Right atrium auricular region (tissue), 2 donors: ENCODE data around the gene HMCN1. TPM values are rescaled to one million over a fixed set of nuclear protein-coding genes. Genes with fewer than 3 reads are reported as not detected.

ENCODE experiments used
- DNase-seq: peaks from one replicate; pipeline ENCODE4 v3.0.0-alpha.2; 2019; ENCODE audit warnings: low spot score
- H3K27ac ChIP-seq, 2 donors: fragments of 200-600 bp; sonication (generic); 1 replicate in 1 of 2; 2 replicates in 1 of 2; pipeline ENCODE4 v1.5.1; 2016 to 2019
- H3K27me3 ChIP-seq, 2 donors: fragments of 200-600 bp; sonication (generic); one replicate each; pipeline versions ENCODE4 v1.5.1 to v1.6.0; 2017 to 2019
- H3K36me3 ChIP-seq: fragments of 200-600 bp; sonication (generic); one replicate; pipeline ENCODE4 v1.5.1; 2016
- H3K4me1 ChIP-seq, 2 donors: fragments of 200-600 bp; sonication (generic); one replicate each; pipeline versions ENCODE4 v1.5.1 to v1.6.0; 2017 to 2019
- H3K4me3 ChIP-seq, 2 donors: fragments of 200-600 bp; sonication (generic); 1 replicate in 1 of 2; 2 replicates in 1 of 2; pipeline ENCODE4 v1.5.1; 2017 to 2019; ENCODE audit warnings: mild to moderate bottlenecking in 1 of 2, moderate library complexity in 1 of 2
- H3K9me3 ChIP-seq, 2 donors: fragments of 200-600 bp; sonication (generic); one replicate each; pipeline ENCODE4 v1.5.1; 2019
- total RNA-seq, 2 donors: library from RNA; depleted of rRNA; stranded (reverse); fragments of >200 nt; gene quantifications; one replicate each; pipeline ENCODE4 v1.1.0, GENCODE V29; 2016
- TF ChIP-seq, protein P1 (sequence below), 2 donors: fragments of 200-600 bp; sonication (generic); IDR thresholded peaks; one replicate each; pipeline ENCODE4 v1.5.1; 2019; ENCODE audit warnings: antibody characterized with exemption in 2 of 2

Gene HMCN1
- total RNA-seq, 2 donors from 2014 or later, result 14.8 to 20.2 TPM

DNA sequence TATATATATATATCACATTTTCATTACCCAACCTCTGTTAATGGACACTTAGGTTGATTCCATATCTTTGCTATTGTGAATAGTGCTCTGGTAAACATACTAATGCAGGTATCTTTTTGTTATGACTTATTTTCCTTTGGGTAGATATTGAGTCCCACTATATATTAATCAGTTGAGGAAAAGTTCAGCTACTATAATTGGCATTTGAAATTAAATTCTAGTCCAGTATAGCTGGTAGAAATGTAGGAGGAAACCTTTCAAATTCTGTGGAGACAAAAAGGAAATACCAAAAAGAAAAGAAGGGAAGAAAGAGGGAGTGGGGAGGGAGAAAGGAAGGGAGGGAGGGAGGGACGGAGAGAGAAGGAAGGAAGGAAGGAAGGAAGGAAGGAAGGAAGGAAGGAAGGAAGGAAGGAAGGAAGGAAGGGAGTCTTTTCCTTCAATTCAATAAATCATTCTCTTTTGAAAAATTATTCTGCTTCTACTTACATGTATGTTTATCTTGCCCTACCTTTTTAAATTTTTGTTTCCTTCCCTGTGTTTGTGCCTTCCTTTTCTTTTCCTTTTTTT is 329.0 kb downstream of the HMCN1 start:
- Histone ChIP-seq H3K4me1 (peaks cover 0 to 7% of the 10 kb centered on the region in 2 donors), H3K4me3 (no peak overlapping the region), H3K27me3 (no peaks in the 10 kb centered on the region), H3K9me3 (no peaks in the 10 kb centered on the region), H3K36me3 (peaks cover 4% of the 10 kb centered on the region), H3K27ac (no peak overlapping the region)
- TF ChIP-seq, protein P1, sequence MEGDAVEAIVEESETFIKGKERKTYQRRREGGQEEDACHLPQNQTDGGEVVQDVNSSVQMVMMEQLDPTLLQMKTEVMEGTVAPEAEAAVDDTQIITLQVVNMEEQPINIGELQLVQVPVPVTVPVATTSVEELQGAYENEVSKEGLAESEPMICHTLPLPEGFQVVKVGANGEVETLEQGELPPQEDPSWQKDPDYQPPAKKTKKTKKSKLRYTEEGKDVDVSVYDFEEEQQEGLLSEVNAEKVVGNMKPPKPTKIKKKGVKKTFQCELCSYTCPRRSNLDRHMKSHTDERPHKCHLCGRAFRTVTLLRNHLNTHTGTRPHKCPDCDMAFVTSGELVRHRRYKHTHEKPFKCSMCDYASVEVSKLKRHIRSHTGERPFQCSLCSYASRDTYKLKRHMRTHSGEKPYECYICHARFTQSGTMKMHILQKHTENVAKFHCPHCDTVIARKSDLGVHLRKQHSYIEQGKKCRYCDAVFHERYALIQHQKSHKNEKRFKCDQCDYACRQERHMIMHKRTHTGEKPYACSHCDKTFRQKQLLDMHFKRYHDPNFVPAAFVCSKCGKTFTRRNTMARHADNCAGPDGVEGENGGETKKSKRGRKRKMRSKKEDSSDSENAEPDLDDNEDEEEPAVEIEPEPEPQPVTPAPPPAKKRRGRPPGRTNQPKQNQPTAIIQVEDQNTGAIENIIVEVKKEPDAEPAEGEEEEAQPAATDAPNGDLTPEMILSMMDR (IDR thresholded peaks at IDR 0.05), result no peak
- no peak for DNase-seq

DNA sequence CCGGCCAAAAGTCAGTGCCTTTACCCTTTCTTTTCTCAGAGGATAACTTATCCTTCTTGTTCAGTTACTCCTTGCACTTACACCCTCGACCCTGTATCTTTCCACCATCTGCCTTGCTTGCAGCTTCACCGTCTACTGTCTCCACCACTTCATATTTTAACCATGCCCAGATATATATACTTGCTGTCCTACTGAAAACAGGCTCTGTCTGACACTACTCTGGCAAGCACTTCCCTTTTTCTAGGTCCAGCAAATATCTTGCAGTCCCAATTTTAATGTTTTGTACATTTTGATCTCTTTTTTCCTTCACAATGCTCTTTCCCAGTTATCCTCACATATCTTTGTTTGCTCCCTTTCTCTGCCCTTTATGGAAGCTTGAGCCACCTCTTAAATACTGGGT is 332.2 kb downstream of the HMCN1 start:
- H3K27me3 ChIP-seq, result no peaks in the 10 kb centered on the region
- no peaks in the 10 kb centered on the region for H3K9me3 ChIP-seq
- no peak overlapping the region for H3K4me3 ChIP-seq
- TF ChIP-seq, protein P1 (IDR thresholded peaks at IDR 0.05), result no peak
- H3K27ac ChIP-seq, result no peak overlapping the region
- peaks cover 6% of the 10 kb centered on the region for H3K36me3 ChIP-seq
- no peak for DNase-seq
- H3K4me1 ChIP-seq, result no peaks in the 10 kb centered on the region

DNA sequence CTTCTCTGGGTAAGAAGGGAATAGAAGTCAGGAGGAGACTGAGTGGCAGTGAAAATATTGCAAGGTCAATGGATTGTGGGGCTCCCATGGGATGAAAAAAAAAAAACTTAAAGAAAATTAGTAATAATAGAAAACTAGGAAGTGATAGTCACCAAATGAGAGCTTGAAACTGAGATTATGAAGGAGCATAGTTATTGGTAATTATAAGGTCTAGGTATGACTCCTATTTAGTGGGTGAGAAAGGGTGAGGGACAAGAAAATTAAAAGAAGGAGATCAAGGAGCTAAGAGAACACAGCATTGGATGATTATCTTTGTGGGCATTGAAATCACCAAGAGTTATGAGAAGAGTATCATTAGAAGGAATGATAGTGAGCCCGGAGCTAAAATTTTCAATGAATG is 339.5 kb downstream of the HMCN1 start:
- Histone ChIP-seq H3K4me3 (no peak overlapping the region), H3K27ac (no peak overlapping the region), H3K9me3 (no peaks in the 10 kb centered on the region), H3K27me3 (no peaks in the 10 kb centered on the region), H3K4me1 (no peaks in the 10 kb centered on the region), H3K36me3 (no peaks in the 10 kb centered on the region)
- DNase-seq, result no peak
- TF ChIP-seq, protein P1 (IDR thresholded peaks at IDR 0.05), result no peak

DNA sequence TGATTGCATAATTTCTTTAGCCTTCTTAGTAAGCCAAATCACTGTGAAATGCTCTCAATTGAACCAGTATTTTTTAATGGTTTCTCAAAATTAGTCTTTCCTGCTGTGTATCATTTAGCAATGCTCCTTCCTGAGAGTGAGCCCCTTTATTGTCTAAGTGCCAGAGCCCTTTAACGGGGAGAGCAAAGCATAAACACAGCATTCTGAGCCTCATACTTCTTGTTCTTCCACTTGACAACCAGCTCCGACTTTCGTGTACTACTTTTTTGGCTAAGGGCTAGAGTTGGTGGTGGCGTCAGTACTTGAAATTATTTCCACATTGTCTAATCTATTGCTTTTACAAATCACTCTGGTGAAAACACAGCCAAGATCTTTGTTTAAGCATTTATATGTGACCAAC is 341.8 kb downstream of the HMCN1 start:
- TF ChIP-seq, protein P1 (IDR thresholded peaks at IDR 0.05), result no peak
- Histone ChIP-seq H3K9me3 (no peaks in the 10 kb centered on the region), H3K4me1 (no peaks in the 10 kb centered on the region), H3K4me3 (no peak overlapping the region), H3K27me3 (no peaks in the 10 kb centered on the region), H3K27ac (no peak overlapping the region), H3K36me3 (no peaks in the 10 kb centered on the region)
- DNase-seq, result no peak

DNA sequence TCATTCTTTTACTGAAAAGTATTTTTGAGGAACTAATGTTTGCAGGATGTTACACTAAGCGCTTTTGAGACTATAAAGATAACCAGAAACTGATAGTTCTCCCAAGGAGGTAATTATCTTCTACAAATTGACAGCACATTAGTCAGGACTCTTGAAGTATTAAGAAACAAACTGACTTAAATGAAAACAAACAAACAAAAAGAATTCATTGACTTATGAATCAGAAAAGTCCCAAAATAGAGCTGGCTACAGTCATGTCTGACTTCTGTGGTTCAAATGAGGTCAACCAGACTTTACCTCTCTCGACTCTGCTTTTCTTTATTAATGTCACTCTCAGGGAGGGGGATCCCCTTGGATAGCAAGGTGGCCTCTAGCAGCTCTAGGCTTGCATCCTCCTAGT is 344.1 kb downstream of the HMCN1 start:
- DNase-seq, result no peak
- H3K36me3 ChIP-seq, result no peaks in the 10 kb centered on the region
- H3K27ac ChIP-seq, result no peak overlapping the region
- H3K4me3 ChIP-seq, result no peak overlapping the region
- TF ChIP-seq, protein P1 (IDR thresholded peaks at IDR 0.05), result no peak
- no peaks in the 10 kb centered on the region for H3K27me3 ChIP-seq
- H3K4me1 ChIP-seq, result peaks cover 0 to 13% of the 10 kb centered on the region in 2 donors
- no peaks in the 10 kb centered on the region for H3K9me3 ChIP-seq

DNA sequence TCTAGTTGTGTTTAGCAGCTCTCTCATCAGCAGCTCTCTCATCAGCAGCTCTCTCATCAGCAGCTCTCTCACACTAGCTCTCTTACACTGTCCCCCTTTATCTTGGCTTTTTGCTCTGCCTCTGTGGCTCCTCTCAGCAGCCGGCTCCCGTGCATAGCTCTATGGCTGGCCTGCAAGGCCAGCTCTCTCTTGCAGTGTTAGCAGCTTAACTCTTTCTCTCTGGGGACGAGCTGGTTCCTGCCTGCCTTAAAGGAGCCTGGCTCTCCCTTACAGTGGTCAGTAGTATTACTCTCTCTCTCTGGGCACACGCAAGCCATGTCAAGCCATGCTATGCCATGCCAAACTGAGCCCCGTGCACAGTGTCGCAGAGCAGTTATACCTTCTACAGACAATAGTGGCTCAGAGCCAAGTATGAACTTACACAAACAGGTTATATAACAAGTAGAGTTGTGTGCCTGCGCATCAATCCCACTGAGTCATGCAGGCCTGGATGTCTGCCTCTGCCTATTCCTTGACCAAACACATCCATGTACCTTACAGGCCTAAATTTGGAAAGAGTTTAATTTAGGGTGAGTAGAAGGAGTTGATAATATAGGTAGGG is 345.0 kb downstream of the HMCN1 start:
- H3K36me3 ChIP-seq, result no peaks in the 10 kb centered on the region
- DNase-seq, result no peak

More for the DNA sequence above, 345.0 kb downstream of the HMCN1 start:
- TF ChIP-seq, protein P1 (IDR thresholded peaks at IDR 0.05), result no peak
- peaks cover 0 to 13% of the 10 kb centered on the region in 2 donors for H3K4me1 ChIP-seq
- H3K9me3 ChIP-seq, result no peaks in the 10 kb centered on the region
- H3K4me3 ChIP-seq, result no peak overlapping the region
- H3K27me3 ChIP-seq, result no peaks in the 10 kb centered on the region
- H3K27ac ChIP-seq, result no peak overlapping the region
